SK-N-SH (cell line): ENCODE results near the gene FAM89B.

Source experiments
- CTCF ChIP-seq: fragments of 200-600 bp; sonication (generic); IDR thresholded peaks from 2 replicates; pipeline ENCODE4 v1.6.1; 2017; ENCODE audit warnings: antibody characterized with exemption, mild to moderate bottlenecking, moderate library complexity
- RAD21 ChIP-seq: IDR thresholded peaks from 2 replicates; pipeline ENCODE4 v1.6.1; 2012; ENCODE audit warnings: mild to moderate bottlenecking, low read length
- REST ChIP-seq: IDR thresholded peaks from 2 replicates; pipeline ENCODE4 v1.6.1; 2012; ENCODE audit warnings: mild to moderate bottlenecking, low read depth, low read length, moderate library complexity
- ZBTB33 ChIP-seq: IDR thresholded peaks from 2 replicates; pipeline ENCODE4 v1.4.0; 2012; ENCODE audit warnings: low read depth, borderline replicate concordance

DNA sequence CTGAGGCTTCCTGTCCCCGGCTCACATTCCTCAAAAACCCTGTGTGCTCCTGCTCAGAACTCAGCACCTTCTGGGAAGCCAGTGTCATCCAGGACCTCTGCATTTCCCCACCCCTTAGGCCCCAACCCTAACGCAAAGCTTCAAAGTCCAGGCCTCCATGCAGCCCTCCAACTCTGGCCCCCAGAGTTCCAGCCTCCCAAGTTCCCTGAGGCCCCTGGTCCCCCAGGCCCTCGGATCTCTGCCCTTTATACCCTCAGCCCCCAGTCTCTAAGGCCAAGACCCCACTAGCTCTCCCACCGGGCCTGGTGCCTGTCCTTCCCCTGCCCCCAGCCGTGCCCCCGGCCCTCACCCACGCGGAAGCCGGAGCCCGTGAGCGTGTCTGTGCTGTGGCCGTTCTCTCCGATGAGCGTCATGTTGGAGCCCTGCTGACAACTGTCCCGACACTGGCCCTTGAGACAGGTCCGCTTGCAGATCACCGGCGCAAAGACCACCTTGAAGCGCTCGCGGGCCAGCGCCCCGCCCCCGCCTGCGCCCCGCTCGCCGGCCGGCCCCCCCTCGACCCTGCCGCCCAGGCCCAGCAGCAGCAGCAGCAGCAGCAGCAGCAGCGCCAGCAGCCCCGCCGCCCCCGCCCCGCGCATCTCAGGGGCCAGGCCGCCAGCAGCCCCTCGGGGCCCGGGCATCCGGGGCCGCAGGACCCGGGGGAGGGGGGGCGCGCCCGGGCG, 14.9 kb upstream of the FAM89B start:
- TF ChIP-seq ZBTB33: no peak
- no peak for TF ChIP-seq RAD21
- no peak for TF ChIP-seq REST
- TF ChIP-seq CTCF: no peak
